A673 (cell line): ENCODE results near the gene LANCL1. TPM values are rescaled to one million over a fixed set of nuclear protein-coding genes. Genes with fewer than 3 reads are reported as not detected.

Source experiments
- BruUV-seq: library from RNA; stranded (reverse); fragments of 400-500 nt; replicated peaks from 2 replicates; lab custom pipeline; 2021; lab: Mats Ljungman, UMichigan
- CTCF ChIA-PET: fragments of 300-600 bp; sonication (Branson Sonifier 250); formaldehyde crosslinking; loops from one replicate; lab custom pipeline; 2022; ENCODE audit warnings: antibody characterized with exemption; lab: Charles Lee
- POLR2A ChIA-PET: fragments of 300-600 bp; sonication (Branson Sonifier 250); formaldehyde crosslinking; loops from one replicate; lab custom pipeline; 2022; ENCODE audit warnings: antibody characterized with exemption; ENCODE audit not compliant: low non-redundant PET; lab: Charles Lee
- DNase-seq: peaks from one replicate; pipeline ENCODE4 v3.0.0-alpha.2; 2015; ENCODE audit warnings: low spot score
- H3K27ac ChIP-seq: fragments of 200-600 bp; sonication (generic); 2 replicates; pipeline ENCODE4 v1.5.1; 2016; ENCODE audit warnings: mixed run types, low read depth, mild to moderate bottlenecking, mixed read lengths, antibody characterized with exemption, low read length; ENCODE audit not compliant: poor library complexity, severe bottlenecking
- H3K27me3 ChIP-seq: fragments of 200-600 bp; sonication (generic); replicated peaks from 2 replicates; pipeline ENCODE4 v1.6.1; 2017; ENCODE audit warnings: mixed run types, low read depth, mild to moderate bottlenecking, mixed read lengths, antibody characterized with exemption, low read length; ENCODE audit not compliant: insufficient read depth, poor library complexity
- H3K36me3 ChIP-seq: fragments of 200-600 bp; sonication (generic); 2 replicates; pipeline ENCODE4 v1.6.1; 2016; ENCODE audit warnings: mixed run types, mild to moderate bottlenecking, mixed read lengths, antibody characterized with exemption, low read length; ENCODE audit not compliant: insufficient read depth, poor library complexity, severe bottlenecking
- H3K4me1 ChIP-seq: fragments of 200-600 bp; sonication (generic); 2 replicates; pipeline ENCODE4 v1.6.1; 2017; ENCODE audit warnings: mixed run types, mild to moderate bottlenecking, mixed read lengths, antibody characterized with exemption, low read length; ENCODE audit not compliant: insufficient read depth, poor library complexity, severe bottlenecking
- H3K4me3 ChIP-seq: fragments of 200-600 bp; sonication (generic); 2 replicates; pipeline ENCODE4 v1.5.1; 2016; ENCODE audit warnings: low read depth, mixed run types, mild to moderate bottlenecking, mixed read lengths, low read length; ENCODE audit not compliant: poor library complexity, severe bottlenecking
- H3K9me3 ChIP-seq: fragments of 200-600 bp; sonication (generic); 2 replicates; pipeline ENCODE4 v1.6.1; 2016; ENCODE audit warnings: mixed run types, low read depth, mild to moderate bottlenecking, mixed read lengths, antibody characterized with exemption, low read length; ENCODE audit not compliant: poor library complexity, severe bottlenecking
- CTCF ChIP-seq: fragments of 300-800, 200-600 bp; sonication (generic); conservative IDR thresholded peaks from 2 replicates; pipeline ENCODE4 v1.5.1; 2017; ENCODE audit warnings: low read depth, mild to moderate bottlenecking, antibody characterized with exemption, low read length, moderate library complexity, mixed read lengths
- EZH2 ChIP-seq: fragments of 200-600 bp; sonication (generic); IDR thresholded peaks from 2 replicates; pipeline ENCODE4 v1.6.1; 2017; ENCODE audit warnings: borderline replicate concordance, low read depth, mild to moderate bottlenecking, mixed read lengths, antibody characterized with exemption, low read length; ENCODE audit not compliant: poor library complexity, severe bottlenecking
- intact Hi-C: fragments of 100-400 bp; cut with micrococcal nuclease; formaldehyde crosslinking; loops from one replicate; pipeline ENCODE4 v1.10.0; 2022; ENCODE audit not compliant: unreplicated experiment
- total RNA-seq: library from RNA; stranded (reverse); gene quantifications from 2 replicates; pipeline ENCODE4 v1.2.3, GENCODE V29; 2021

The LANCL1 gene
- total RNA-seq, 1 experiment from 2014 or later = 55.6 TPM

GRCh38 chr2:210422366-210422765 lies 54.2 kb downstream of the LANCL1 start:
- Histone ChIP-seq H3K9me3 (peaks cover 10% of the 10 kb centered on the region), H3K4me3 (no peak overlapping the region), H3K36me3 (no peaks in the 10 kb centered on the region), H3K27ac (no peak overlapping the region), H3K27me3 (no peaks in the 10 kb centered on the region), H3K4me1 (no peaks in the 10 kb centered on the region)
- intact Hi-C loops = no loop called here
- no peak for DNase-seq
- POLR2A ChIA-PET = no interaction called here
- TF ChIP-seq CTCF (no peak), EZH2 (no peak)
- CTCF ChIA-PET = no interaction called here
- no TSS peak for BruUV-seq

GRCh38 chr2:210421916-210422315 lies 54.6 kb downstream of the LANCL1 start:
- no TSS peak for BruUV-seq
- intact Hi-C loops = no loop called here
- no peak for TF ChIP-seq CTCF
- no peak for TF ChIP-seq EZH2

GRCh38 chr2:210412660-210413059 lies 63.9 kb downstream of the LANCL1 start:
- DNase-seq = no peak
- Histone ChIP-seq H3K4me1 (no peaks in the 10 kb centered on the region), H3K27ac (no peak overlapping the region), H3K4me3 (no peak overlapping the region), H3K36me3 (no peaks in the 10 kb centered on the region), H3K9me3 (no peaks in the 10 kb centered on the region), H3K27me3 (no peaks in the 10 kb centered on the region)
- ChIA-PET POLR2A (no interaction called here), CTCF (no interaction called here)
- intact Hi-C loops = no loop called here
- no peak for TF ChIP-seq CTCF
- no TSS peak for BruUV-seq

More at GRCh38 chr2:210421916-210422315, 54.6 kb downstream of the LANCL1 start:
- ChIA-PET POLR2A (no interaction called here), CTCF (no interaction called here)
- Histone ChIP-seq H3K27ac (no peak overlapping the region), H3K9me3 (peaks cover 8% of the 10 kb centered on the region), H3K27me3 (no peaks in the 10 kb centered on the region), H3K36me3 (no peaks in the 10 kb centered on the region), H3K4me1 (no peaks in the 10 kb centered on the region), H3K4me3 (no peak overlapping the region)
- no peak for DNase-seq
